ES-I3 (cell line): ENCODE measurements around the gene ARHGAP45.

Experiments used
- H3K36me3 ChIP-seq: 2 replicates; pipeline ENCODE4 v1.6.1; 2013; ENCODE audit warnings: mild to moderate bottlenecking, low read length, control low read depth, moderate library complexity; ENCODE audit not compliant: insufficient read depth
- H3K4me1 ChIP-seq: 2 replicates; pipeline ENCODE4 v1.6.1; 2013; ENCODE audit warnings: mild to moderate bottlenecking, control low read depth, low read length; ENCODE audit not compliant: insufficient read depth
- H3K9ac ChIP-seq: 2 replicates; pipeline ENCODE4 v1.6.1; 2013; ENCODE audit warnings: low read depth, mild to moderate bottlenecking, low read length, moderate library complexity
- H3K9me3 ChIP-seq: 2 replicates; pipeline ENCODE4 v1.6.1; 2013; ENCODE audit warnings: mild to moderate bottlenecking, low read length, moderate library complexity; ENCODE audit not compliant: control insufficient read depth, insufficient read depth

The ARHGAP45 gene

DNA sequence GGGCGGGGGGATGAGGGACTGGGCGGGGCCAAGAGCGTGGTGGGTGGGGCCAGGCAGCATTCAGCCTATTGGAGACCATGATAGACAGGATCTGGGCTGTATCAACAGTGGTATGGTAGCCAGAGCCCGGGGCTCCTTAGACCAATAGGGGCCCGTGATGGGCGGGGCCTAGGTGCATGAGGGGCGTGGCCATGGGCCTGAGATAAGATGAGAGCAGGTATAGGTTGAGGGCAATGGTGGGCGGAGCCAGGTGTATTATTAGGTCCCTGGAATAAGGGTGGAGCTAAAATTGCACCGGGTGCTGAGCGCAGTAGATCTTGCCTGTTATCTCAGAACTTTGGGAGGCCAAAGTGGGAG, 21.7 kb upstream of the ARHGAP45 start:
- Histone ChIP-seq H3K4me1 (no peaks in the 10 kb centered on the region), H3K9ac (no peak overlapping the region), H3K36me3 (no peaks in the 10 kb centered on the region), H3K9me3 (no peaks in the 10 kb centered on the region)

DNA sequence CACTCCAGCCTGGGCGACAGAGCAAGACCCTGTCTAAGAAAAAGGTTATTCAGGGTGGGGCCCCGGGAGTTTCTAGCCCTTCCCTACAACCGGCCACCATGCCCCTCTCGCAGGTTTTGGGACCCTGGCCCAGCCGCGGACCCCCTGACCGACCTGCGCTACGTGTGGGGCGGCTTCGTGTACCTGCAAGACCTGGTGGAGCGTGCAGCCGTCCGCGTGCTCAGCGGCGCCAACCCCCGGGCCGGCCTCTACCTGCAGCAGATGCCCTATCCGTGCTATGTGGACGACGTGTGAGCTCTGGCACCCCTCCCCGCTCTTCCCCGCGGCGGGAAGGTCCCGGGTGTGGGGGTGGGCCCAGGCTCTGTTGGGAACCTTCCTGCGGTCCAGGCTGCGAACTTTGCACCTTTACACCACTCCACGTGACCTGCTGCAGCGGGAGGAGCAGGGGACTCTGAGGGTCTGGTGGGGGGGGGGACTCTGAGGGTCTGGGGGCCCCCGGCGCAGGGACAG, 20.8 kb upstream of the ARHGAP45 start:
- H3K36me3 ChIP-seq = no peaks in the 10 kb centered on the region
- no peaks in the 10 kb centered on the region for H3K4me1 ChIP-seq
- H3K9ac ChIP-seq = no peak overlapping the region
- H3K9me3 ChIP-seq = no peaks in the 10 kb centered on the region

DNA sequence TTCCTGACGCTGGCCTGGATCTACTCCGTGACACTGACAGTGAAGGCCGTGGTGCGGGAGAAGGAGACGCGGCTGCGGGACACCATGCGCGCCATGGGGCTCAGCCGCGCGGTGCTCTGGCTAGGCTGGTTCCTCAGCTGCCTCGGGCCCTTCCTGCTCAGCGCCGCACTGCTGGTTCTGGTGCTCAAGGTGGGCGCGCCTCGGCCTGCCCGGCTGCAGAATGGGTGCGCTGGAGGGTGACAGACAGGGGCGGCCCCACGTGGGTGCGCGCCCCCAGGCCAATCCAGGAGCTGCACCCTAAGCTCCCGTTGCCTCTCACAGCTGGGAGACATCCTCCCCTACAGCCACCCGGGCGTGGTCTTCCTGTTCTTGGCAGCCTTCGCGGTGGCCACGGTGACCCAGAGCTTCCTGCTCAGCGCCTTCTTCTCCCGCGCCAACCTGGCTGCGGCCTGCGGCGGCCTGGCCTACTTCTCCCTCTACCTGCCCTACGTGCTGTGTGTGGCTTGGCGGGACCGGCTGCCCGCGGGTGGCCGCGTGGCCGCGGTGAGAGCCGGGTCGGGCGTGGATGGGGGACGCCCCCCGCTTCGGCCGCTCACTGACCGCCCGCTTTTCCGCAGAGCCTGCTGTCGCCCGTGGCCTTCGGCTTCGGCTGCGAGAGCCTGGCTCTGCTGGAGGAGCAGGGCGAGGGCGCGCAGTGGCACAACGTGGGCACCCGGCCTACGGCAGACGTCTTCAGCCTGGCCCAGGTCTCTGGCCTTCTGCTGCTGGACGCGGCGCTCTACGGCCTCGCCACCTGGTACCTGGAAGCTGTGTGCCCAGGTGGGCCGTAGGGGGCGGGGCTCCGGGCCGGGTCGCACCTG, 19.9 kb upstream of the ARHGAP45 start:
- H3K9ac ChIP-seq = no peak overlapping the region
- H3K4me1 ChIP-seq = no peaks in the 10 kb centered on the region
- H3K9me3 ChIP-seq = no peaks in the 10 kb centered on the region
- H3K36me3 ChIP-seq = no peaks in the 10 kb centered on the region; the same call in 1 of the 2 replicates

DNA sequence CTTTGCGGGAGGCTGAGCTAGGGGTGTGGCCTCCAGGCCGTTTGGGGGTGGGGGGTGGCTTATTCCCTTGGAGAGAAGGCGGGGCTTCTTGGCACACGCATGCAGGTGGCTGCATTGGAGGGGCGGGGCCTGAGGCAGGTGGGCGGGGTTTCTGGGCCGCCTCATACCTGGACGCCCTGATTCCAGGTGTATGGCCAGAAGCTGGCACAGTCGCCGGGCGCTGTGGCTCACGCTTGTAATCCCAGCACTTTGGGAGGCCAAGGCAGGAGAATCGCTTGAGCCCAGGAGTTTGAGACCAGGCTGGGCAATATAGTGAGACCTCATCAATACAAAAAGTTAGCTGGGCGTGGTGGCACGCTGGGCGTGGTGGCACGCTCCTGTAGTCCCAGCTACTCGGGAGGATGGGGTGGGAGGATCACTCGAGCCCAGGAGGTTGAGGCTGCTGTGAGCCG, 19.2 kb upstream of the ARHGAP45 start:
- no peaks in the 10 kb centered on the region for H3K9me3 ChIP-seq
- no peaks in the 10 kb centered on the region; the same call in 1 of the 2 replicates for H3K36me3 ChIP-seq

DNA sequence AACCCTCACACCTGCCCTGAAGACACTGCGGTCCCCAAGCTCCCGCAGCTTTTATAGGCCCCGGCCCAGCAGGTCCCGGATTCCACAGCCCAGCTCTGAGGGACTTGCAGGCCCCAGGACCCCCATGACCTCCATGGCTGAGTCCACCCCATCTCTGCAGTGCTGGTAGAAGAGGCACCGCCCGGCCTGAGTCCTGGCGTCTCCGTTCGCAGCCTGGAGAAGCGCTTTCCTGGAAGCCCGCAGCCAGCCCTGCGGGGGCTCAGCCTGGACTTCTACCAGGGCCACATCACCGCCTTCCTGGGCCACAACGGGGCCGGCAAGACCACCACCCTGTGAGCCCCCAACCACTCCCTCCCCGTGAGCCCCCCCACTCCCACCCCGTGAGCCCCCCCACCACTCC, 17.9 kb upstream of the ARHGAP45 start:
- Histone ChIP-seq H3K4me1 (no peaks in the 10 kb centered on the region), H3K36me3 (no peaks in the 10 kb centered on the region; the same call in 1 of the 2 replicates), H3K9me3 (no peaks in the 10 kb centered on the region), H3K9ac (no peak overlapping the region)

More for the DNA sequence above, 19.2 kb upstream of the ARHGAP45 start:
- no peak overlapping the region for H3K9ac ChIP-seq
- H3K4me1 ChIP-seq = no peaks in the 10 kb centered on the region

DNA sequence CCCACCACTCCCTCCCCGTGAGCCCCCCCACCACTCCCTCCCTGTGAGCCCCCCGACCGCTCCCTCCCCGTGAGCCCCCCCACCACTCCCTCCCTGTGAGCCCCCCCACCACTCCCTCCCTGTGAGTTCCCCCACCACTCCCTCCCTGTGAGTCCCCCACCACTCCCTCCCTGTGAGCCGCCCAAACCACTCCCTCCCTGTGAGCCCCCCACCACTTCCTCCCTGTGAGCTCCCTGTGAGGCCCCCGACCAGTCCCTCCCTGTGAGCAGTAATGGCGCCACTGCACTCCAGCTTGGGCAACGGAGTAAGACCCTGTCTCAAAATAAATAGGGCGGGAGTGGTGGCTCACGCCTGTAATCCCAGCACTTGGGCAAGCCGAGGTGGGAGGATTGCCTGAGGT, 17.2 kb upstream of the ARHGAP45 start:
- no peaks in the 10 kb centered on the region; the same call in 1 of the 2 replicates for H3K36me3 ChIP-seq
- H3K9ac ChIP-seq = no peak overlapping the region
- H3K4me1 ChIP-seq = no peaks in the 10 kb centered on the region
- H3K9me3 ChIP-seq = no peaks in the 10 kb centered on the region

DNA sequence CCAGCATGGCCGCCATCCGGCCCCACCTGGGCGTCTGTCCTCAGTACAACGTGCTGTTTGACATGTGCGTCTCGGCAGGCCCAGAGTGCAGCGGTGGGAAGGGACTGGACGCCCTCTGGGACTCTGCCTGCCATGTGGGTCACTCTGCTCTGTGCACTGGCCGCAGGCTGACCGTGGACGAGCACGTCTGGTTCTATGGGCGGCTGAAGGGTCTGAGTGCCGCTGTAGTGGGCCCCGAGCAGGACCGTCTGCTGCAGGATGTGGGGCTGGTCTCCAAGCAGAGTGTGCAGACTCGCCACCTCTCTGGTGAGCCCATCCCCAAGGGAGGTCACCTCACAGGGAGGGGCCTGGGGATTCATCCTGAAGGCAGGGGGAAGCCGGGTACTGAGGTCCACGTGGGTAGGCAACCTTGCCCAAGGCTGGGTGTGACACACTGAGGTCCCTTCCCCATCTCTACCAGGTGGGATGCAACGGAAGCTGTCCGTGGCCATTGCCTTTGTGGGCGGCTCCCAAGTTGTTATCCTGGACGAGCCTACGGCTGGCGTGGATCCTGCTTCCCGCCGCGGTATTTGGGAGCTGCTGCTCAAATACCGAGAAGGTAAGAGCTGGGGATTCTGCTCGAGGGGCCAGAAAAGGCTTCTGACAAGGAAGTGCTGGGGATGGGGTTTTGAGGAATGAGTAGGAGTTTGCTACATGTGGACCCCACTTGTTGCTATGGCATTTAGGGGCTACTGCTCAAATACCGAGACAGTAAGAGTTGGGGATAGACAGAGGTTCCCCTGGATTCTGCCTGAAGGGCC, 15.8 kb upstream of the ARHGAP45 start:
- Histone ChIP-seq H3K36me3 (no peaks in the 10 kb centered on the region; the same call in 1 of the 2 replicates), H3K4me1 (no peaks in the 10 kb centered on the region), H3K9me3 (peaks cover 3% of the 10 kb centered on the region; the same call in 1 of the 2 replicates), H3K9ac (no peak overlapping the region)

DNA sequence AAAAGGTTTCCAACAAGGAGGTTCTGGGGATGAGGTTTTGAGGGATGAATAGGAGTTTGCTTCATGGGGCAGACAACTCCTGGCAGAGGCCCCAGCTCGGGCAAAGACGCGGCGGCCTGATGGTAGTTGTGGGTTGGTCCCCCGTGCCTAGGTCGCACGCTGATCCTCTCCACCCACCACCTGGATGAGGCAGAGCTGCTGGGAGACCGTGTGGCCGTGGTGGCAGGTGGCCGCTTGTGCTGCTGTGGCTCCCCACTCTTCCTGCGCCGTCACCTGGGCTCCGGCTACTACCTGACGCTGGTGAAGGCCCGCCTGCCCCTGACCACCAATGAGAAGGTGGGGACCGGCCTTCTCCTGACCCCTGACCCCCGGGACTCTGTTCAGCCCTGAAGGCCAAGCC, 15.2 kb upstream of the ARHGAP45 start:
- Histone ChIP-seq H3K9ac (no peak overlapping the region), H3K9me3 (peaks cover 4% of the 10 kb centered on the region; the same call in 1 of the 2 replicates), H3K36me3 (no peaks in the 10 kb centered on the region; the same call in 1 of the 2 replicates), H3K4me1 (no peaks in the 10 kb centered on the region)

DNA sequence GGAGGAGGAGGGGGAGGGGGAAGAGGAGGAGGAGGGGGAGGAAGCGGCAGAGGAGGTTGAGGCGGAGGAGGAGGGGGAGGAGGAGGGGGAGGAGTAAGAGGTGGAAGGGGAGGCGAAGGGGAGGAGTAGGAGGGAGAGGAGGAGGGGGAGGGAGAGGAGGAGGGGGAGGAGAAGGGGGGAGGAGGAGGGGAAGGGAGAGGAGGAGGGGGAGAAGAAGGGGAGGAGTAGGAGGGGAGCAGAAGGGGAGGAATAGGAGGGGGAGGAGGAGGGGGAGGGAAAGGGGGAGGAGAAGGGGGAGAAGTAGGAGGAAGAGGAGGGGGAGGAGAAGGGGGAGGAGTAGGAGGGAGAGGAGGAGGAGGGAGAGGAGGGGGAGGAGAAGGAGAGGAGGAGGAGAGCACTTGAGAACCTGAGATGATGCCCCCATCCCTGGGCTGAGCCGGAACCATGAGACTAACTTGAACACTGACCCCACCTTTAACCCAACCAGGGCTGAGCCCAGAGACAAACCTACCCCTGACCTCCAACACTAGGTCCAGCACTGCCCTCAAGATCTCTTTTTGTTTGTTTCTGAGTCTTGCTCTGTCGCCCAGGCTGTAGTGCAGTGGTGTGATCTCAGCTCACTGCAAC, 14.5 kb upstream of the ARHGAP45 start:
- Histone ChIP-seq H3K4me1 (no peaks in the 10 kb centered on the region), H3K9me3 (peaks cover 8% of the 10 kb centered on the region; the same call in 1 of the 2 replicates), H3K36me3 (no peaks in the 10 kb centered on the region; the same call in 1 of the 2 replicates), H3K9ac (no peak overlapping the region)

DNA sequence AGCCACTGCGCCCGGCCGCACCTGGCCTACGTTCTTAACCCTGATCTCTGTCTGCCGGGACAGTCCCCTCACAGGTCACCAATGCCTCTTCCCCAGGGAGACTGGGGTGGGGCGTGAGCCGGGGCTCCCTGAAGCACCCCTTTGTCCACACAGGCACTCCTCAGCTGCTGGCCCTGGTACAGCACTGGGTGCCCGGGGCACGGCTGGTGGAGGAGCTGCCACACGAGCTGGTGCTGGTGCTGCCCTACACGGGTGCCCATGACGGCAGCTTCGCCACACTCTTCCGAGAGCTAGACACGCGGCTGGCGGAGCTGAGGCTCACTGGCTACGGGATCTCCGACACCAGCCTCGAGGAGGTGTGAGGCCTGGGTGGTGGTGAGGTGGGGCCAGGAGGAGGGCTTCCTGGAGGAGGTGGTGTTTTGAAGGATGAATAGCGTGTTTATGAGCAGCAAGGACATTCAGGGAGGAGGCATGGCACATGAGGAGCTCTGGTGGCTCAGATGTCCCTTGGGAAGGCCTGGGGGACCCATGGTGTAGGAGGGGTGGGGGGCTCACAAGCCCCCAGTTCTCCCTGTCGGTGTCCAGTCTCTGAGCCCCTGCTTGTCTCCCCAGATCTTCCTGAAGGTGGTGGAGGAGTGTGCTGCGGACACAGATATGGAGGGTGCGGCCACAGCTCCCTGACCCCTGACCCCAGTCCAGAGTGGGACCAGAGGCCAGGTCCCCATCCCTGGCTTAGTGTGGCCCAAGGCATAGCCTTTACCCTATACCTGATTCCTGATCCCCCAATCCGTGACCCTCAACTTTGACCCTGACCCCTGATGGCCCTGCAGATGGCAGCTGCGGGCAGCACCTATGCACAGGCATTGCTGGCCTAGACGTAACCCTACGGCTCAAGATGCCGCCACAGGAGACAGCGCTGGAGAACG, 13.5 kb upstream of the ARHGAP45 start:
- no peak overlapping the region for H3K9ac ChIP-seq
- peaks cover 10% of the 10 kb centered on the region for H3K9me3 ChIP-seq
- peaks cover 3% of the 10 kb centered on the region; the same call in 1 of the 2 replicates for H3K36me3 ChIP-seq
- H3K4me1 ChIP-seq = no peaks in the 10 kb centered on the region

DNA sequence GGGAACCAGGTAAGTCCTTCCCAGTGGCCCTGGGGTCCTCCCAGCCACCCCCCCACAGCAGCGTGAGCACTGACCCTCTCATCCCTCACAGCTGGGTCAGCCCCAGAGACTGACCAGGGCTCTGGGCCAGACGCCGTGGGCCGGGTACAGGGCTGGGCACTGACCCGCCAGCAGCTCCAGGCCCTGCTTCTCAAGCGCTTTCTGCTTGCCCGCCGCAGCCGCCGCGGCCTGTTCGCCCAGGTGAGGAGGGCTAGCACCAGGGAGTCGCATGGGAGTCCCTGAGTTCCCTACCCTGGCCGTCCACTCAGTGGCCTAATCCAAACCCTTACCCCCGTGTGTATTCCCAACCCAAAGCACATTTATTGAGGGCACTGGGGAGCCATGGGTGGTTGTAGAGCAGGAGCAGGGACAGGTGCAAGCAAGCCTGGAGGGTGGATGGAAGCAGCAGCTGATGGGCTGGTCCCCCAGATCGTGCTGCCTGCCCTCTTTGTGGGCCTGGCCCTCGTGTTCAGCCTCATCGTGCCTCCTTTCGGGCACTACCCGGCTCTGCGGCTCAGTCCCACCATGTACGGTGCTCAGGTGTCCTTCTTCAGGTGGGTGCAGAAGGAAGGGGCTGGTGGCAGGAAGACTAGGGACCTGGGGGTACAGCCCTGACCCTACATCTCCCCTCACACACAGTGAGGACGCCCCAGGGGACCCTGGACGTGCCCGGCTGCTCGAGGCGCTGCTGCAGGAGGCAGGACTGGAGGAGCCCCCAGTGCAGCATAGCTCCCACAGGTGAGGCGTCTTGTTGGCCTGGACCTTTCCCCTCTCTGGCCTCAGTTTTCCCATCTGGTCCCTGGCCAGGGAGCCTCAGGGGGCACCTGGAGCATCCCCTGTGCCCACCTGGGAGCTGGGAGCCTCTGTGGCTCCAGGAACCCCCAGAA, 12.6 kb upstream of the ARHGAP45 start:
- H3K9ac ChIP-seq = no peak overlapping the region
- H3K4me1 ChIP-seq = no peaks in the 10 kb centered on the region
- peaks cover 3% of the 10 kb centered on the region; the same call in 1 of the 2 replicates for H3K36me3 ChIP-seq

DNA sequence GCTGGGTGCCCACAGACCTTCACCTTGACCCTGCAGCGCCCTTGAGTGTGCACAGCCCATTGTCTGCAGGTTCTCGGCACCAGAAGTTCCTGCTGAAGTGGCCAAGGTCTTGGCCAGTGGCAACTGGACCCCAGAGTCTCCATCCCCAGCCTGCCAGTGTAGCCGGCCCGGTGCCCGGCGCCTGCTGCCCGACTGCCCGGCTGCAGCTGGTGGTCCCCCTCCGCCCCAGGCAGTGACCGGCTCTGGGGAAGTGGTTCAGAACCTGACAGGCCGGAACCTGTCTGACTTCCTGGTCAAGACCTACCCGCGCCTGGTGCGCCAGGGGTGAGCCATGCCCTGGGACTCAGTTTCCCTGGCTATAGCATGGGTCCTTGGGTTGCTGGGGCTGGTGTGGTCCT, 11.9 kb upstream of the ARHGAP45 start:
- H3K9ac ChIP-seq = no peak overlapping the region
- H3K36me3 ChIP-seq = peaks cover 3% of the 10 kb centered on the region; the same call in 1 of the 2 replicates
- peaks cover 15% of the 10 kb centered on the region for H3K9me3 ChIP-seq
- no peaks in the 10 kb centered on the region for H3K4me1 ChIP-seq

More for the DNA sequence above, 12.6 kb upstream of the ARHGAP45 start:
- peaks cover 15% of the 10 kb centered on the region for H3K9me3 ChIP-seq
